Activated naive CD4-positive, alpha-beta T cell treated with anti-CD3 and anti-CD28 coated beads for 36 hours (primary cell): ENCODE measurements around the gene SNCAIP. TPM values are rescaled to one million over a fixed set of nuclear protein-coding genes. Genes with fewer than 3 reads are reported as not detected.

Experiments used
- CTCF ChIA-PET: fragments of 350-600 bp; sonication (Branson Sonifier 250); formaldehyde crosslinking; loops from one replicate; lab custom pipeline; 2021; ENCODE audit warnings: antibody characterized with exemption; lab: Charles Lee
- DNase-seq: peaks from one replicate; pipeline ENCODE4 v3.0.0-alpha.2; 2020
- H3K27ac Mint-ChIP-seq: one replicate; pipeline ENCODE4 v1.8.0; 2021; ENCODE audit warnings: mild to moderate bottlenecking, mixed read lengths
- H3K27me3 Mint-ChIP-seq: one replicate; pipeline ENCODE4 v1.8.0; 2021; ENCODE audit warnings: low read depth, mixed read lengths
- H3K36me3 Mint-ChIP-seq: one replicate; pipeline ENCODE4 v1.8.0; 2021; ENCODE audit warnings: low read depth, mixed read lengths
- H3K4me1 Mint-ChIP-seq: one replicate; pipeline ENCODE4 v1.8.0; 2021; ENCODE audit warnings: low read depth, mixed read lengths
- H3K4me3 Mint-ChIP-seq: one replicate; pipeline ENCODE4 v1.8.0; 2021; ENCODE audit warnings: mild to moderate bottlenecking, moderate library complexity, mixed read lengths
- H3K9me3 Mint-ChIP-seq: one replicate; pipeline ENCODE4 v1.8.0; 2021; ENCODE audit warnings: mixed read lengths
- intact Hi-C: fragments of 100-400 bp; cut with micrococcal nuclease; formaldehyde crosslinking; loops from one replicate; pipeline ENCODE4 v1.15.1; 2023
- total RNA-seq, 2 experiments: library from RNA; stranded (reverse); gene quantifications; one replicate each; pipeline ENCODE4 v1.2.3, GENCODE V29; 2021

Gene SNCAIP
- not detected for total RNA-seq

DNA sequence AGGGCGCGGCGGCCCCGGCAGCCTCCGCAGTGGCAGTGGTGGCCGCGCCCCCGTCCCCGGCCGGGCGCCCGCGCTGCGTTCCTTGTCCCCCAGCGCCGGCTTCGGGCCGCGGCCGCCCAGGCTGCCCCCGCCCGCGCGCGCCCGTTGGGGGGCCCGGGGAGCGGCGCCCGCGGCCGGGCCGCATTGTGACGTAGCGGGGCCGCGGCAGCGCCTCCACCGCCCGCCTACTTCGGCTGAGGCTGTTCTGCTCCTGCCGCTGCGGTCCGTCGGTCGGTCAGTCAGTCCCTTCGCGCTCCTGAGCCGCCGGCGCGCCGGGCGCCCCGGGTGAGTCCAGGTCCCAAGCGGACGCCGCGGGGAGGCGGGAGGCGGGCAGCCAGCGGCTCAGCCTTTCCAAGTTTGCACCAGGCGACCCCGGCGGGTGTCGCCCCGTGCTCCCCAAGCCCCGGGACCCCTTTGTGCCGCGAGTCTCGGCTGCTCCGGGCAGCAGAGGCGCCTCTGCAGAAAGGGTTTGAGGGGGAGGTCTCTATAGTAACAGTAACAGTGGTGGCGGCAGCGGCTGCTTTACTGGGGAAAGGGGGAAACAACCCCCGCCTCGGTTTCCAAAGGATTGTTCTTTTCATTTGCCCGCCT lies at the start of gene SNCAIP:
TSS of gene SNCAIP (plus strand) at position 277 of the 630 bp plus-strand sequence. CDS start 78,898 bp downstream, outside the sequence.
- Mint-ChIP-seq H3K9me3 (no peaks in the 10 kb centered on the region), H3K36me3 (no peaks in the 10 kb centered on the region), H3K4me3 (no peak within 1 kb of the TSS), H3K27me3 (peaks cover 48% of the 10 kb centered on the region), H3K27ac (no peak within 1 kb of the TSS), H3K4me1 (peaks cover 7% of the 10 kb centered on the region)
- CTCF ChIA-PET, result no interaction called here
- intact Hi-C loops, result no loop called here
- DNase-seq, result no peak

DNA sequence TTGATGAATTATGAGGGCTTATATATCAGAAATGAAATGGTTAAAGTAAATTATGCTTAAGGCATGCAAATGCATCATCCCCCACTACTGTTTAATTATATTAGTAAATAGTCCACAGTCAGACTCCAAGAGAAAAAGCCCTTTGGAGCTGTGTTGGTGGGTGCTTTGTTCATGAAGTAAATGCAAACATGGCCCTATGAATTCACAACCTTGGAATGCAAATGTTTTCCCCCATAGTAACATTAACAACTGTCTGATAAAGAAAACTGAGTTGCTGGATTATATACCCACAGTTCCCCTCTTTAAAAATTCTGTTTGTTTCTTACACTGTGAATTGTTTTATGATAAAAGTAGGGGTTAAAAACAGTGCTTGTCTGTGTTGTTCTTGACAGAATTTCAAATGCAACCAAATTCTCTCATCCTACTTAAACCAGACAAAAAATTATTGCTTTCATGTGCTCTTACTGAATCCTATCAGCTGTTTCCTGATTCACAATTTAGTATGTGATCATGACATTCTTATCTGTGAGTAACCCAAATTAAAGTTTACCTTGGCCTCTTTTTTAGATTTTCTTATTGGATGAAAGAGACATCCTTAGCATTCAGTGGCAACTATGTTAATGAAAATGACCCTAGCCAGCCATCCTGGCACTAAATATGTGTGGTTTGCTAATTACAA lies 48.5 kb upstream of the SNCAIP start:
- intact Hi-C loops, result no loop called here

DNA sequence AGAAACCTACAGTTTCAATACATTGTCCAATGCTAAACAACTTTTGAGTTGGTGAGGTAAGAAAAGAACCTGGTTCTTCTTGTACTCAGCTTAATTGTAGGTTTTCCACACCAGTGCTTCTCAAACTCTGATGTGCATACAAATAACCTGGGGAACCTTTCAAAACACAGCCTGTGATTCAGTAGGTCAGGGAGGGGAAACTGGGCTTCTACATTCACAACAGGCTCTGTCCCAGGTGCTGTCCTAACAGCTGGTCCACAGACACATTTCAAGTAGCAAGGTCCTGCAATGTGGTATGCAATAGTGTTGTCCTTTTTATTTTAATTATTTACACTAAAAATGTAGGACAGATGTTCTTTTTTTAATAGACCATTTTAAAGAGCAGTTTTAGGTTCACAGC lies 47.4 kb upstream of the SNCAIP start:
- no peak overlapping the region for H3K27ac Mint-ChIP-seq
- H3K36me3 Mint-ChIP-seq, result no peaks in the 10 kb centered on the region
- H3K4me1 Mint-ChIP-seq, result no peaks in the 10 kb centered on the region
- intact Hi-C loops, result no loop called here
- no peak overlapping the region for H3K4me3 Mint-ChIP-seq
- peaks cover 7% of the 10 kb centered on the region for H3K27me3 Mint-ChIP-seq
- CTCF ChIA-PET, result no interaction called here
- DNase-seq, result no peak
- peaks cover under 1% of the 10 kb centered on the region for H3K9me3 Mint-ChIP-seq

More for the DNA sequence above, 48.5 kb upstream of the SNCAIP start:
- no peak for DNase-seq
- no peaks in the 10 kb centered on the region for H3K4me1 Mint-ChIP-seq
- H3K27ac Mint-ChIP-seq, result no peak overlapping the region
- peaks cover 3% of the 10 kb centered on the region for H3K9me3 Mint-ChIP-seq
- H3K4me3 Mint-ChIP-seq, result no peak overlapping the region
- no peaks in the 10 kb centered on the region for H3K36me3 Mint-ChIP-seq
- peaks cover 7% of the 10 kb centered on the region for H3K27me3 Mint-ChIP-seq
- CTCF ChIA-PET, result no interaction called here

DNA sequence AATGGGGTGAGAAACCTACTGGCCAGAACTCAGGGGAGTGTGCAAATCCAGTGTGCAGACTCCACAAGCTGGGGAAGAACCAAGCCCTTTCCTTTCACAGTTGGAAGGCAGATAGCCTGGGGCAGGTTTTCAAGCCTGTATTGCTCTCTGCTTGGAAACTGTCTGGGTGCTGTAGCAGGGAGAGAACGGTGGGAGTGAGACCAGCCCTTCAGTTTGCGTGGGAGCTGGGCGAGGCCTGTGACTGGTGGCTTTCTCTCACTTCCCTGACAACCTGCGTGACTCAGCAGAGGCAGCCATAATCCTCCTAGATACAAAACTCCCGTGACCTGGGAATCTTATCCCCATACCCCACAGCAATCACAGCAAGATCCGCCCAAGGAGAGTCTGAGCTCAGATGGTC lies 44.9 kb upstream of the SNCAIP start:
- no peak for DNase-seq
- Mint-ChIP-seq H3K4me1 (no peaks in the 10 kb centered on the region), H3K27me3 (peaks cover 7% of the 10 kb centered on the region), H3K4me3 (no peak overlapping the region), H3K27ac (no peak overlapping the region), H3K9me3 (no peaks in the 10 kb centered on the region), H3K36me3 (no peaks in the 10 kb centered on the region)
- CTCF ChIA-PET, result no interaction called here
- intact Hi-C loops, result no loop called here

DNA sequence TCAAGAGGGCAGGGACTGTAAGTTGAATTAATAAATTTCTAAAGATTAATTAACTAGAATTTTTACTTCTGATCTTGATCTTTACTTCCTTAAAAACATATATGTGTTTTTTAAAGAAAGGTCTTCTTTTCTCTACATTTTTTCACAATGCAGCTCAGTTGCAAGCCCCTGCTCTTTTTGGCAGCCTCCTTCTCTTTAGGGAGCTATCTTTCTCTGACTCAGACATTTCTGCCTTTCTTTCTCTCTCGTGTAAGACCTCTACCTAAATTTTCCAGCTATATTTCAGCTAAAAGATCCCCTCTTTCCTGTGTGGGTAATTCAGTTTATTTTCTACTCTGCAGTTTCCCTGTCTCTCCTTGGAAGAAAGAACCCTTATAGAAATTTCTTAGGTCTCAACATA lies 38.3 kb upstream of the SNCAIP start:
- Mint-ChIP-seq H3K4me1 (no peaks in the 10 kb centered on the region), H3K27ac (no peak overlapping the region), H3K4me3 (no peak overlapping the region), H3K9me3 (no peaks in the 10 kb centered on the region), H3K27me3 (no peaks in the 10 kb centered on the region), H3K36me3 (no peaks in the 10 kb centered on the region)
- intact Hi-C loops, result no loop called here
- CTCF ChIA-PET, result no interaction called here
- no peak for DNase-seq

DNA sequence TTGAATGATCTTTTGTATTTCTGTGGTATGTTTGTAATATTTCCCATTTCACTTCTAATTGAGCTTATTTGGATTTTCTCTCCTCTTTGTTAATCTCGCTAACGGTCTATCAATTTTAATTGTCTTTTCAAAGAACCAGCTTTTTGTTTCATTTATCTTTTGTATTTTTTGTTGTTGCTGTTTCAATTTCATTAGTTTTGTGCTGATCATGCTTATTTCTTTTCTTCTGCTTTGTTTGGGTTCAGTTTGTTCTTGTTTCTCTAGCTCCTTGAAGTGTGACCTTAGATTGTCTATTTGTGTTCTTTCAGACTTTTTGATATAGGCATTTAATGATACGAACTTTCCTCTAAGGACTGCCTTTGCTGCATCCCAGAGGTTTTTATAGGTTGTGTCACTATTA lies 28.4 kb upstream of the SNCAIP start:
- Mint-ChIP-seq H3K4me3 (no peak overlapping the region), H3K27me3 (no peaks in the 10 kb centered on the region), H3K9me3 (peaks cover 6% of the 10 kb centered on the region), H3K36me3 (no peaks in the 10 kb centered on the region), H3K4me1 (no peaks in the 10 kb centered on the region), H3K27ac (no peak overlapping the region)
- no peak for DNase-seq
- CTCF ChIA-PET, result no interaction called here
- intact Hi-C loops, result no loop called here

DNA sequence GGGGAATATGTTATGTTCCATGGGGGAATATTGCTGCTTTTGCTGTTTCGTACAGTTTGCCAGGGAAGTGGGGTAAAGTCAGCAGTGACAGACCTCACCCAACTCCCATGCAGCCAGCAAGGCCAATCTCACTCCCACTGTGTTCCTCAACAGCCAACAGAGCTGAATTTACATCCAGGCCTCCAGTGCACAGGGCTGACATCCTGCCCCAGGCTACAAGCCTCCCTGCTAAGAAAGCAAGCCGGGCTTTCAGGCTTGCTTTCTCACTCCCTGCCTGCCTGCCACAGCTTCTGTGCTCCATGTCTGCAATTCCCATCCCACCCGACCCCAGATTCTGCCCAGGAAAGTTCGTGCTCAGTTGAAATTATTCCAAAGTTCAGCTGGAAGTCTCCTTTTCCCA lies 25.5 kb upstream of the SNCAIP start:
- intact Hi-C loops, result no loop called here
- no peaks in the 10 kb centered on the region for H3K36me3 Mint-ChIP-seq
- no peak overlapping the region for H3K27ac Mint-ChIP-seq
- no peaks in the 10 kb centered on the region for H3K4me1 Mint-ChIP-seq
- H3K9me3 Mint-ChIP-seq, result peaks cover 2% of the 10 kb centered on the region
- H3K4me3 Mint-ChIP-seq, result no peak overlapping the region
- CTCF ChIA-PET, result no interaction called here
- DNase-seq, result no peak
- no peaks in the 10 kb centered on the region for H3K27me3 Mint-ChIP-seq

DNA sequence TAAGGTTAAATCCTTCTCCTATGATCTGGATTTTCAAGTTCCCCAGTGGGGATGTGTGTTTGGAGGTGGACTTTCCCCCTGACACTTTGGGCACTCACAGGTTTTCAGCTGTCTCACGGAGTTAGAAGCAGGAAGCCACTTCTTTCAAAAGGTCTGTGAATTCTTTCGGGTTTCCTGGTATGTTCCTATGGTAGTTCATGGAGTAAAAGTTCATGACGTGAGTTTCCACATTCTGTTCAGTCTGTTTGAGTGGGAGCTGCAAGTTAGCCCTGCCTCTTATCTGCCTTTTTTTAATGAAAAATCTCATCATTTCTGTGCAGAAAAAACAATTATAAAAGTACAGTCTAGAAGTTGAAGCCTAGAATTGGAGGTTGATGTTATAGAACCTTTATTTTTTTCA lies 24.9 kb upstream of the SNCAIP start:
- CTCF ChIA-PET, result no interaction called here
- intact Hi-C loops, result no loop called here
- Mint-ChIP-seq H3K4me3 (no peak overlapping the region), H3K27ac (no peak overlapping the region), H3K9me3 (peaks cover 2% of the 10 kb centered on the region), H3K27me3 (no peaks in the 10 kb centered on the region), H3K36me3 (no peaks in the 10 kb centered on the region), H3K4me1 (no peaks in the 10 kb centered on the region)
- DNase-seq, result no peak

DNA sequence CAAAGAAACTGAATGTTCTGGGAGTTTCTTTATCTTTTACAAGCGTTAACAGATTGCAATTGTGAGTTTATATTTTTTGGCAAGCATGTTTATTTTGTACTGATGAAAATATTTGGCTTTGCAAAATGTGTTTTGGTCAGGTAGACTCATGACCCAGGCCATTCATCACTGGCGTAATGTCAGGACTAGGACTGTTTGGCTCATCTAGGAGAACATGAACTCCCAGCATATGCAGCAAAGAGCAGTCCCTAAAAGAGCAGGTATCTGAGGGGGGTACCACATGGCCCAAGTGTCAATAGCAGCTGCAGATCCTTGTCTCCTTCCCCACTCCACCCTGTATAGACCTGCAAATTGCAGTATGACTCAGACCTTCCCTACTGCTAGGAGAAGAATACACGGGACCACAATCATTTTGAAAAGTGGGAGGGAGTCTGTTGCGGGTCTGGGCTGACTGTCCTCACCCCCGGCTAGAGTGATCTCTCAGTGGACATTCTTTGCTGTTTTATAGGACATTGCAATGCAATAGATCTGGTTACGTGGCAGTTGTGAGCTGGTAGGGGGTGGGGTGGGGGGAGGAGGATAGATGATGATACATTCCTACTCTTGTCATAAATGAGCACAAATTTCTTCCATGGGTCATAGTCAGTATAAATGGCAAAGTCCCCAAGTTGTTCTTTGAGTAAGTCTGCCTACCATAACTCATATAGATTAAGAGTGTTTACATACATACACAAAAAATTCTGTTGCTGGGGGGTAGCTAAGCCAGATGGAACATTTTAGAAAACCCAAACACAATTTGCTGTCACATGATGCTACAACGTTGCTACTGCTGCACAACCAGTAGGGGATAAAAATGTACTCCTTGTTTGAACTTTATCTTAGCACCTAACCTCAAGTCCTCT lies 20.8 kb upstream of the SNCAIP start:
- Mint-ChIP-seq H3K27me3 (peaks cover 2% of the 10 kb centered on the region), H3K4me1 (no peaks in the 10 kb centered on the region), H3K9me3 (no peaks in the 10 kb centered on the region), H3K27ac (no peak overlapping the region), H3K36me3 (no peaks in the 10 kb centered on the region), H3K4me3 (no peak overlapping the region)
- intact Hi-C loops, result no loop called here
- no peak for DNase-seq
- CTCF ChIA-PET, result no interaction called here

DNA sequence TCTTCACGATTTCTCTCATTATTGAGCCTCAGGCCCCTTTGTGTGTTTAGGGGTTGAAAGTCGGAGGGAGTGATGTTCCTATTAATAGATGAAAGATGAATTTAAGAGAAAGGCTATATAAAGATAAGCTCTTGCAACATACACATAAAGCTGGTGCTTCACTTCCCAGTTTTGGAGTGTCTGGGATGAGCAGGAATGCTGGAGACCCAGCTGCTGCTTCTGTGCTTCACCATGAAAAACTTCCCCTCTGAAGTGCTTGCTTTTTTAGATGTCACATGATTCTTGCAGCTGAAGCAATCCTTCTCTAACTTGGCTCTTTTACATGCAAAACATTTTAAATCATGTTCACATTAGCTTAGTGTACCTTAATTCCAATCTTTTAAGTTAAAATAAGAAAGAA lies 19.7 kb upstream of the SNCAIP start:
- CTCF ChIA-PET, result no interaction called here
- H3K27me3 Mint-ChIP-seq, result peaks cover 2% of the 10 kb centered on the region
- H3K4me3 Mint-ChIP-seq, result no peak overlapping the region
- no peak overlapping the region for H3K27ac Mint-ChIP-seq
- no peaks in the 10 kb centered on the region for H3K9me3 Mint-ChIP-seq
- no peaks in the 10 kb centered on the region for H3K4me1 Mint-ChIP-seq
- intact Hi-C loops, result no loop called here
- H3K36me3 Mint-ChIP-seq, result no peaks in the 10 kb centered on the region
- no peak for DNase-seq

DNA sequence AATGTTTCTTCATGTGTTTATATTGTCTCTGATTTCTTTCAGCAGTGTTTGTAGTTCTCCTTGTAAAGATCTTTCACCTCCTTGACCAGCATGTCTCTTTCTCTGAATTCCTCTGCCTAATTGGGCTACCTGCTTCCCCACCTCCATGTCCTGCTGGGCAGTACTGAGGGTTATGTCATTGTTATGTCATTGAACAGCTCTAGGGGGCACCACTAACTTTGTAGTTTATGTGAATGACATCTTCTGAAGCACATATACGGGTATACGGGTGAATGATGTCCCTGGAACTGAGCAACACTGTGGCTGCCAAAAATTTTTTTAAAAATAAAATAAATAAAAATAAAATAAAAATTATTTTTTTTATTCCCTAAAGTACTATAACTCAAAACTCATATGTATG lies 16.9 kb upstream of the SNCAIP start:
- DNase-seq, result no peak
- Mint-ChIP-seq H3K36me3 (no peaks in the 10 kb centered on the region), H3K4me3 (no peak overlapping the region), H3K27me3 (peaks cover 2% of the 10 kb centered on the region), H3K4me1 (no peaks in the 10 kb centered on the region), H3K9me3 (no peaks in the 10 kb centered on the region), H3K27ac (no peak overlapping the region)
- intact Hi-C loops, result no loop called here
- CTCF ChIA-PET, result no interaction called here

DNA sequence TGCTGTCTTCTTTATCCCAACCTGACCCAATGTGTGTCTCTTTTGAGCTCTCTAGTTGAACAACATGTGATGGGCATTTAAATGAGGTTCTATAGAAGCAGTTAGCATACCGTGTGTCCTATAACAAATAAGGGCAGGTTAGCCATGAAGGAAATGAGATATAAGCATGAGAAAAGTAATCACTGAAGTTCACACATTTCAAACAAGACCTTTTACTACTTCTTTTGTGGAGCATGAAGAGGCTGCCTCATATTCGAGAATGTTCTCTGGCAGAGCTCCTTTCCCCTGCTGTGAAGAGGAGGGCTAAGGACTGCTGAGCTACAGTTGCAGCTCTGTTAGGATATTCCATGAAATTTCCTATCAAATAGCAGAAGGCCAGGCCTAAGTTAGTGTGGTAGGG lies 15.2 kb upstream of the SNCAIP start:
- Mint-ChIP-seq H3K36me3 (no peaks in the 10 kb centered on the region), H3K4me1 (no peaks in the 10 kb centered on the region), H3K9me3 (no peaks in the 10 kb centered on the region), H3K27me3 (peaks cover 2% of the 10 kb centered on the region), H3K4me3 (no peak overlapping the region), H3K27ac (no peak overlapping the region)
- CTCF ChIA-PET, result no interaction called here
- no peak for DNase-seq
- intact Hi-C loops, result no loop called here
